ENCODE data around the gene SLC9A9.

- TF ChIP-seq POLR2AphosphoS5 (IDR thresholded peaks at IDR 0.05; ENCODE audit: control insufficient read depth, insufficient read depth, low read depth, low read length) (no peak), ZEB2 (IDR thresholded peaks at IDR 0.05) (no peak), CTCF (IDR thresholded peaks at IDR 0.05 in 2 of 3, conservative IDR thresholded peaks at IDR 0.05 in 1 of 3; ENCODE audit: insufficient read depth in 2 of 3, low read depth in 1 of 3, low read length in 3 of 3) (no peak), ZNF232 (CRISPR knock-in tag; IDR thresholded peaks at IDR 0.05) (no peak), POLR2A (conservative IDR thresholded peaks at IDR 0.05) (no peak), ZNF263 (CRISPR knock-in tag; IDR thresholded peaks at IDR 0.05; ENCODE audit: borderline replicate concordance) (no peak), SMAD1 (IDR thresholded peaks at IDR 0.05; ENCODE audit: low read depth, low read length, partially characterized antibody) (no peak), HMBOX1 (IDR thresholded peaks at IDR 0.05) (no peak), ZNF592 (IDR thresholded peaks at IDR 0.05) (no peak), RNF2 (IDR thresholded peaks at IDR 0.05) (no peak), CEBPZ (IDR thresholded peaks at IDR 0.05; ENCODE audit: borderline replicate concordance, low read depth, low read length) (no peak), ILF3 (IDR thresholded peaks at IDR 0.05; ENCODE audit: borderline replicate concordance) (no peak)
Observed at GRCh38 chr3:143472731-143473523, 375.3 kb downstream of the SLC9A9 start.
